GM12878 (cell line): ENCODE measurements around the gene TMPRSS3.

Experiments
- BCL3 ChIP-seq: IDR thresholded peaks from 2 replicates; pipeline ENCODE4 v1.6.1; 2011; ENCODE audit warnings: borderline replicate concordance, low read depth, mild to moderate bottlenecking, moderate library complexity, low read length; ENCODE audit not compliant: insufficient read depth, poor library complexity, severe bottlenecking
- CTCF ChIP-seq, 3 experiments: IDR thresholded peaks in 2 of 3; conservative IDR thresholded peaks in 1 of 3; 2 replicates each; pipeline ENCODE4 v1.5.1; 2011; ENCODE audit warnings: low read depth in 3 of 3, low read length in 3 of 3, mild to moderate bottlenecking in 3 of 3, control low read depth in 2 of 3, moderate library complexity in 2 of 3, inconsistent platforms in 1 of 3, mixed read lengths in 1 of 3; ENCODE audit not compliant: control insufficient read depth in 2 of 3, insufficient read depth in 1 of 3; ENCODE audit errors: extremely low read depth in 1 of 3
- FOXK2 ChIP-seq: fragments of 450-650 bp; IDR thresholded peaks from 2 replicates; pipeline ENCODE4 v1.6.1; 2017; ENCODE audit warnings: mild to moderate bottlenecking, moderate library complexity
- MAX ChIP-seq: IDR thresholded peaks from 2 replicates; pipeline ENCODE4 v1.6.1; 2012; ENCODE audit warnings: low read depth, low read length, improper control_type of control experiment
- MXI1 ChIP-seq: fragments of 150-350 bp; IDR thresholded peaks from 2 replicates; pipeline ENCODE4 v1.6.1; 2011; ENCODE audit warnings: low read depth, mild to moderate bottlenecking, inconsistent platforms, low read length, improper control_type of control experiment
- POLR2A ChIP-seq: IDR thresholded peaks from 2 replicates; pipeline ENCODE4 v1.6.1; 2011; ENCODE audit warnings: low read depth, mild to moderate bottlenecking, low read length
- SREBF2 ChIP-seq: IDR thresholded peaks from 2 replicates; pipeline ENCODE4 v1.6.1; 2012; ENCODE audit warnings: mild to moderate bottlenecking, low read length
- YY1 ChIP-seq: IDR thresholded peaks from 2 replicates; pipeline ENCODE4 v1.6.1; 2011; ENCODE audit warnings: low read depth, mild to moderate bottlenecking, low read length
- TF ChIP-seq, protein P1 (sequence below): IDR thresholded peaks from 2 replicates; pipeline ENCODE4 v1.6.1; 2012; ENCODE audit warnings: mild to moderate bottlenecking, low read depth, low read length

GRCh38 chr21:42346441-42346840 lies 49.4 kb downstream of the TMPRSS3 start:
- no peak for TF ChIP-seq SREBF2
- TF ChIP-seq MAX, result no peak
- TF ChIP-seq CTCF (IDR thresholded peaks at IDR 0.05 in 2 of 3, conservative IDR thresholded peaks at IDR 0.05 in 1 of 3; ENCODE audit: control insufficient read depth in 2 of 3, extremely low read depth in 1 of 3, insufficient read depth in 1 of 3, low read depth in 3 of 3, low read length in 3 of 3), result no peak
- no peak for TF ChIP-seq FOXK2
- TF ChIP-seq BCL3, result no peak
- TF ChIP-seq MXI1, result no peak
- TF ChIP-seq POLR2A, result no peak
- TF ChIP-seq, protein P1, sequence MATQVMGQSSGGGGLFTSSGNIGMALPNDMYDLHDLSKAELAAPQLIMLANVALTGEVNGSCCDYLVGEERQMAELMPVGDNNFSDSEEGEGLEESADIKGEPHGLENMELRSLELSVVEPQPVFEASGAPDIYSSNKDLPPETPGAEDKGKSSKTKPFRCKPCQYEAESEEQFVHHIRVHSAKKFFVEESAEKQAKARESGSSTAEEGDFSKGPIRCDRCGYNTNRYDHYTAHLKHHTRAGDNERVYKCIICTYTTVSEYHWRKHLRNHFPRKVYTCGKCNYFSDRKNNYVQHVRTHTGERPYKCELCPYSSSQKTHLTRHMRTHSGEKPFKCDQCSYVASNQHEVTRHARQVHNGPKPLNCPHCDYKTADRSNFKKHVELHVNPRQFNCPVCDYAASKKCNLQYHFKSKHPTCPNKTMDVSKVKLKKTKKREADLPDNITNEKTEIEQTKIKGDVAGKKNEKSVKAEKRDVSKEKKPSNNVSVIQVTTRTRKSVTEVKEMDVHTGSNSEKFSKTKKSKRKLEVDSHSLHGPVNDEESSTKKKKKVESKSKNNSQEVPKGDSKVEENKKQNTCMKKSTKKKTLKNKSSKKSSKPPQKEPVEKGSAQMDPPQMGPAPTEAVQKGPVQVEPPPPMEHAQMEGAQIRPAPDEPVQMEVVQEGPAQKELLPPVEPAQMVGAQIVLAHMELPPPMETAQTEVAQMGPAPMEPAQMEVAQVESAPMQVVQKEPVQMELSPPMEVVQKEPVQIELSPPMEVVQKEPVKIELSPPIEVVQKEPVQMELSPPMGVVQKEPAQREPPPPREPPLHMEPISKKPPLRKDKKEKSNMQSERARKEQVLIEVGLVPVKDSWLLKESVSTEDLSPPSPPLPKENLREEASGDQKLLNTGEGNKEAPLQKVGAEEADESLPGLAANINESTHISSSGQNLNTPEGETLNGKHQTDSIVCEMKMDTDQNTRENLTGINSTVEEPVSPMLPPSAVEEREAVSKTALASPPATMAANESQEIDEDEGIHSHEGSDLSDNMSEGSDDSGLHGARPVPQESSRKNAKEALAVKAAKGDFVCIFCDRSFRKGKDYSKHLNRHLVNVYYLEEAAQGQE, result no peak
- no peak for TF ChIP-seq YY1
